Liver (tissue), 9 donors: ENCODE results near the gene PHGDH. TPM values are rescaled to one million over a fixed set of nuclear protein-coding genes. Genes with fewer than 3 reads are reported as not detected.
A peak's percentile ranks its signal among the peaks of the same experiment; 100 is the strongest.
"Not testable (repeated sequence)": the region's sequence is repeated elsewhere in the genome, so short reads cannot be mapped to it uniquely, and the experiment has no call there.

ENCODE experiments used
- DNase-seq: peaks from one replicate; pipeline ENCODE4 v3.0.0-alpha.2; 2017; ENCODE audit warnings: low spot score
- H3K27ac ChIP-seq, 2 donors: one replicate each; pipeline ENCODE4 v1.7.0; 2013; ENCODE audit warnings: inconsistent platforms in 2 of 2, low read length in 2 of 2, control low read depth in 1 of 2, low read depth in 1 of 2, mild to moderate bottlenecking in 1 of 2
- H3K27me3 ChIP-seq, 4 donors: one replicate each; pipeline versions ENCODE4 v1.6.1 to v1.7.0; 2013; ENCODE audit warnings: low read length in 3 of 4, inconsistent platforms in 1 of 4, mild to moderate bottlenecking in 1 of 4, moderate library complexity in 1 of 4; ENCODE audit not compliant: control insufficient read depth in 4 of 4, insufficient read depth in 4 of 4
- H3K36me3 ChIP-seq, 4 donors: one replicate each; pipeline versions ENCODE4 v1.6.1 to v1.7.0; 2013; ENCODE audit warnings: low read length in 3 of 4, mild to moderate bottlenecking in 3 of 4, low read depth in 1 of 4, moderate library complexity in 1 of 4; ENCODE audit not compliant: control insufficient read depth in 4 of 4, insufficient read depth in 3 of 4
- H3K4me1 ChIP-seq, 4 donors: one replicate each; pipeline versions ENCODE4 v1.6.1 to v1.7.0; 2013; ENCODE audit warnings: low read length in 3 of 4, mild to moderate bottlenecking in 3 of 4, moderate library complexity in 1 of 4; ENCODE audit not compliant: control insufficient read depth in 4 of 4, insufficient read depth in 4 of 4
- H3K4me3 ChIP-seq, 3 donors: one replicate each; pipeline versions ENCODE4 v1.6.1 to v1.7.0; 2013; ENCODE audit warnings: low read length in 3 of 3, control low read depth in 1 of 3, low read depth in 1 of 3, mild to moderate bottlenecking in 1 of 3
- H3K9ac ChIP-seq, 2 donors: one replicate each; pipeline ENCODE4 v1.7.0; 2013; ENCODE audit warnings: low read length in 2 of 2, mild to moderate bottlenecking in 2 of 2, moderate library complexity in 2 of 2, control low read depth in 1 of 2, low read depth in 1 of 2
- H3K9me3 ChIP-seq, 4 donors: one replicate each; pipeline versions ENCODE4 v1.6.1 to v1.7.0; 2013; ENCODE audit warnings: low read length in 3 of 4; ENCODE audit not compliant: control insufficient read depth in 4 of 4
- FOXA1 ChIP-seq: IDR thresholded peaks from 2 replicates; pipeline ENCODE4 v1.6.1; 2016; ENCODE audit warnings: antibody characterized with exemption
- GABPA ChIP-seq, 2 donors: IDR thresholded peaks in 1 of 2; conservative IDR thresholded peaks in 1 of 2; 2 replicates each; pipeline ENCODE4 v1.6.1; 2016; ENCODE audit warnings: antibody characterized with exemption in 2 of 2, mild to moderate bottlenecking in 1 of 2, moderate library complexity in 1 of 2
- RXRA ChIP-seq, 2 donors: IDR thresholded peaks; 2 replicates each; pipeline ENCODE4 v1.6.1; 2017 to 2018; ENCODE audit warnings: antibody characterized with exemption in 2 of 2, mild to moderate bottlenecking in 1 of 2
- SP1 ChIP-seq: IDR thresholded peaks from 2 replicates; pipeline ENCODE4 v1.6.1; 2018; ENCODE audit warnings: antibody characterized with exemption, mild to moderate bottlenecking
- YY1 ChIP-seq: IDR thresholded peaks from 2 replicates; pipeline ENCODE4 v1.6.1; 2016; ENCODE audit warnings: antibody characterized with exemption, mild to moderate bottlenecking
- WGBS: extraction: QIAGEN DNeasy Blood & Tissue Kit; methylation state at CpG from one replicate; pipeline ENCODE4 v1.1.7; 2013; 5-methylcytosine and 5-hydroxymethylcytosine counted together
- polyA plus RNA-seq, 2 donors: library from polyadenylated mRNA; stranded (reverse) in 1 of 2; unstranded in 1 of 2; fragments of 200-250 nt in 1 of 2; fragments of >200 nt in 1 of 2; fragmentation: Nextera tagmentation in 1 of 2; extraction: Ambion mirVana in 1 of 2; gene quantifications; one replicate each; pipeline versions ENCODE4 v1.2.1 to v1.2.3, GENCODE V29; 2013 to 2015
- total RNA-seq, 2 donors: library from RNA; depleted of rRNA; stranded (reverse); fragments of >200 nt; gene quantifications; one replicate each; pipeline ENCODE4 v1.2.3, GENCODE V29; 2014
- TF ChIP-seq, protein P1 (sequence below): IDR thresholded peaks from 2 replicates; pipeline ENCODE4 v1.6.1; 2016; ENCODE audit warnings: antibody characterized with exemption
- TF ChIP-seq, protein P2 (sequence below): IDR thresholded peaks from 2 replicates; pipeline ENCODE4 v1.6.1; 2016; ENCODE audit warnings: antibody characterized with exemption
- TF ChIP-seq, protein P3 (sequence below): fragments of 150-350 bp; IDR thresholded peaks from 2 replicates; pipeline ENCODE4 v1.5.1; 2017; ENCODE audit warnings: improper control_type of control experiment, low read depth, low read length; ENCODE audit not compliant: missing input control
- donor health status: healthy.
- donor health status: healthy.
- donor health status: healthy.
- donor health status: healthy.
- donor health status: healthy.

The PHGDH gene
- total and polyA plus RNA-seq, 4 donors: 48.0 to 178 (median 80.5) TPM

DNA sequence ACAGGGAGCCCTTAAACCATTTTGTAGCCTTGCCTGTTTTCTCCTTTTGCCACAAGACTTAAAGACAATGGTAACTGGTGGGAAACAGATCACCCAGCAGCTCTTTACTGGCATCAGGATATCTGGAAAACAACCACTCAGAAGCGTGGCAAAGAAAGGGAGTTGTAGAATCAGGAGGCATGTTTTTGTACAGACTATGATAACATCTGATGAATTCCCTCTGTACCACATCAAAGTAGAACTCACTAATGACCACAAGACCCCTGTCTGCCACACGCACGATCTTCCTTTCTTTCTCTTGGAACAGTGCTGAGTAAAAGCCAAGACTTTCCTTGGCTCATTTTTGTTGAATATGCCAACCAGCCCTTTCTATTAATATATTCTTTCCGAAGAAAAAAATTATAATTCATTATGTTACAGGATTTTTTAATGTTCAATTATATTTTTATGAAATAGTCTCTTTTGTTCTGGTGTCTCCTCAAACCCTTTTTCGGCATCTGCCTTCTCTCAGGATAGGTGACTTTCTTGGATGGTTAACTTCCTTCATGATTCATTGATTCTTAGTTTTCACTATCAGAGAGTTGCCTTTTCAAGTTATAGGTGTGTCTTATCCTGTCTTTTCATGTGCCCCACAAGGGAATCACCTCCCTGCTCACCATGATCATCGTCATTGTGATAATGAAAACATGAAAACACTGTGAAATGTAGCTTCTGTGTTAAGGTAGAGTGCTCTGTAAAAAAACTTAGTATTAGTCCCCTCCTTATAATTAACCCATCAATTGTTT lies 7.9 kb upstream of the PHGDH start:
- H3K36me3 ChIP-seq: no peaks in the 10 kb centered on the region
- peaks cover 0 to 6% (median 3%) of the 10 kb centered on the region in 4 donors for H3K9me3 ChIP-seq
- no peak overlapping the region for H3K4me3 ChIP-seq
- no peak for DNase-seq
- H3K4me1 ChIP-seq: no peaks in the 10 kb centered on the region
- 88% methylated on average over 6 of the region's 6 CpGs for WGBS
- no peaks in the 10 kb centered on the region for H3K27me3 ChIP-seq
- H3K9ac ChIP-seq: no peak overlapping the region
- H3K27ac ChIP-seq: no peak overlapping the region
- TF ChIP-seq RXRA (IDR thresholded peaks at IDR 0.05): no peak
- TF ChIP-seq, protein P1, sequence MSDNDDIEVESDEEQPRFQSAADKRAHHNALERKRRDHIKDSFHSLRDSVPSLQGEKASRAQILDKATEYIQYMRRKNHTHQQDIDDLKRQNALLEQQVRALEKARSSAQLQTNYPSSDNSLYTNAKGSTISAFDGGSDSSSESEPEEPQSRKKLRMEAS: no peak
- TF ChIP-seq, protein P2, sequence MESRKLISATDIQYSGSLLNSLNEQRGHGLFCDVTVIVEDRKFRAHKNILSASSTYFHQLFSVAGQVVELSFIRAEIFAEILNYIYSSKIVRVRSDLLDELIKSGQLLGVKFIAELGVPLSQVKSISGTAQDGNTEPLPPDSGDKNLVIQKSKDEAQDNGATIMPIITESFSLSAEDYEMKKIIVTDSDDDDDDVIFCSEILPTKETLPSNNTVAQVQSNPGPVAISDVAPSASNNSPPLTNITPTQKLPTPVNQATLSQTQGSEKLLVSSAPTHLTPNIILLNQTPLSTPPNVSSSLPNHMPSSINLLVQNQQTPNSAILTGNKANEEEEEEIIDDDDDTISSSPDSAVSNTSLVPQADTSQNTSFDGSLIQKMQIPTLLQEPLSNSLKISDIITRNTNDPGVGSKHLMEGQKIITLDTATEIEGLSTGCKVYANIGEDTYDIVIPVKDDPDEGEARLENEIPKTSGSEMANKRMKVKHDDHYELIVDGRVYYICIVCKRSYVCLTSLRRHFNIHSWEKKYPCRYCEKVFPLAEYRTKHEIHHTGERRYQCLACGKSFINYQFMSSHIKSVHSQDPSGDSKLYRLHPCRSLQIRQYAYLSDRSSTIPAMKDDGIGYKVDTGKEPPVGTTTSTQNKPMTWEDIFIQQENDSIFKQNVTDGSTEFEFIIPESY: no peak
- TF ChIP-seq, protein P3, sequence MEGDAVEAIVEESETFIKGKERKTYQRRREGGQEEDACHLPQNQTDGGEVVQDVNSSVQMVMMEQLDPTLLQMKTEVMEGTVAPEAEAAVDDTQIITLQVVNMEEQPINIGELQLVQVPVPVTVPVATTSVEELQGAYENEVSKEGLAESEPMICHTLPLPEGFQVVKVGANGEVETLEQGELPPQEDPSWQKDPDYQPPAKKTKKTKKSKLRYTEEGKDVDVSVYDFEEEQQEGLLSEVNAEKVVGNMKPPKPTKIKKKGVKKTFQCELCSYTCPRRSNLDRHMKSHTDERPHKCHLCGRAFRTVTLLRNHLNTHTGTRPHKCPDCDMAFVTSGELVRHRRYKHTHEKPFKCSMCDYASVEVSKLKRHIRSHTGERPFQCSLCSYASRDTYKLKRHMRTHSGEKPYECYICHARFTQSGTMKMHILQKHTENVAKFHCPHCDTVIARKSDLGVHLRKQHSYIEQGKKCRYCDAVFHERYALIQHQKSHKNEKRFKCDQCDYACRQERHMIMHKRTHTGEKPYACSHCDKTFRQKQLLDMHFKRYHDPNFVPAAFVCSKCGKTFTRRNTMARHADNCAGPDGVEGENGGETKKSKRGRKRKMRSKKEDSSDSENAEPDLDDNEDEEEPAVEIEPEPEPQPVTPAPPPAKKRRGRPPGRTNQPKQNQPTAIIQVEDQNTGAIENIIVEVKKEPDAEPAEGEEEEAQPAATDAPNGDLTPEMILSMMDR: no peak
- TF ChIP-seq SP1: no peak
- TF ChIP-seq GABPA (IDR thresholded peaks at IDR 0.05 in 1 of 2, conservative IDR thresholded peaks at IDR 0.05 in 1 of 2): no peak
- no peak for TF ChIP-seq FOXA1
- TF ChIP-seq YY1: no peak

DNA sequence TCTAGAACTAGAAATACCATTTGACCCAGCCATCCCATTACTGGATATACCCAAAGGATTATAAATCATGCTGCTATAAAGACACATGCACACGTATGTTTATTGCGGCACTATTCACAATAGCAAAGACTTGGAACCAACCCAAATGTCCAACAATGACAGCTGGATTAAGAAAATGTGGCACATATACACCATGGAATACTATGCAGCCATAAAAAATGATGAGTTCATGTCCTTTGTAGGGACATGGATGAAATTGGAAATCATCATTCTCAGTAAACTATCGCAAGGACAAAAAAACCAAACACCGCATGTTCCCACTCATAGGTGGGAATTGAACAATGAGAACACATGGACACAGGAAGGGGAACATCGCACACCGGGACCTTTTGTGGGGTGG lies 5.1 kb upstream of the PHGDH start:
- H3K36me3 ChIP-seq, H3K9ac ChIP-seq, H3K9me3 ChIP-seq, H3K4me1 ChIP-seq, H3K27ac ChIP-seq, H3K27me3 ChIP-seq, DNase-seq, H3K4me3 ChIP-seq: not testable (repeated sequence)
- WGBS: 95% methylated on average over 6 of the region's 6 CpGs

DNA sequence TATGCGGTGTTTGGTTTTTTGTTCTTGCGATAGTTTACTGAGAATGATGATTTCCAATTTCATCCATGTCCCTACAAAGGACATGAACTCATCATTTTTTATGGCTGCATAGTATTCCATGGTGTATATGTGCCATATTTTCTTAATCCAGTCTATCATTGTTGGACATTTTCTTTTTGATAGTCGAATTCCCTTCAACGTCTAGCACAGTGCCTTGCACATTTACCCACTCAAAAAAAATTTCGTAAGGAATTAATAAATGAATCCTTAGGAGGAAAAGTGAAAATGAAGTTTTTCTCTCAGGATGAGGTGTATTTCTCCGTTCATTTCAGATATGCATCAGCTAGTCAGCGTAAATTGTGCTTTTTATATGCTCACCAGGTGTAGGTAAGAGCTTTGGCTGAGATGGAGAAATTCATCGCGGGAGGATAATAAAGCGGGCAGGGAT lies 354 bp upstream of the PHGDH start:
- H3K27me3 ChIP-seq, H3K9ac ChIP-seq, H3K9me3 ChIP-seq, DNase-seq, H3K27ac ChIP-seq, H3K36me3 ChIP-seq: not testable (repeated sequence)
- Histone ChIP-seq H3K4me1 (peaks cover 4 to 39% (median 30%) of the 10 kb centered on the region in 4 donors), H3K4me3 (peak overlapping the region in 1 of 3 donors; percentile 93)
- TF ChIP-seq, protein P2: peak; percentile 56
- 17% methylated on average over 8 of the region's 10 CpGs for WGBS
